ENCODE data around the gene SPEG.

The SPEG gene

GRCh38 chr2:219509780-219510511, 75.3 kb downstream of the SPEG start:
- FAIRE-seq: no peak

GRCh38 chr2:219510512-219511135, 76.0 kb downstream of the SPEG start:
- FAIRE-seq: no peak
- DNase-seq (ENCODE audit: low spot score): no peak

More at GRCh38 chr2:219509780-219510511, 75.3 kb downstream of the SPEG start:
- no peak for DNase-seq (ENCODE audit: low spot score)

- DNase-seq (ENCODE audit: low spot score): no peak
Measured at GRCh38 chr2:219511547-219512325, 77.1 kb downstream of the SPEG start.

GRCh38 chr2:219512524-219513216, 78.0 kb downstream of the SPEG start:
- FAIRE-seq (no peak), DNase-seq (ENCODE audit: low spot score) (no peak)

More at GRCh38 chr2:219511547-219512325, 77.1 kb downstream of the SPEG start:
- FAIRE-seq: no peak

GRCh38 chr2:219513787-219514186, 79.1 kb downstream of the SPEG start:
- no peak for DNase-seq (ENCODE audit: low spot score)
- FAIRE-seq: no peak

GRCh38 chr2:219514196-219514761, 79.6 kb downstream of the SPEG start, which contains the start of gene ASIC4:
TSS of gene ASIC4 (plus strand) at chr2:219514482. CDS start at chr2:219514725, 243 bp downstream.
- DNase-seq (ENCODE audit: low spot score) (no peak), FAIRE-seq (no peak)

GRCh38 chr2:219514836-219515235, 80.2 kb downstream of the SPEG start:
- no peak for FAIRE-seq

GRCh38 chr2:219515874-219516629, 81.4 kb downstream of the SPEG start:
- DNase-seq (ENCODE audit: low spot score) (no peak), FAIRE-seq (no peak)

More at GRCh38 chr2:219514836-219515235, 80.2 kb downstream of the SPEG start:
- DNase-seq (ENCODE audit: low spot score): no peak

- DNase-seq (ENCODE audit: low spot score): no peak
Measured at GRCh38 chr2:219516888-219517287, 82.2 kb downstream of the SPEG start.

GRCh38 chr2:219517954-219518778, 83.5 kb downstream of the SPEG start:
- no peak for FAIRE-seq
- DNase-seq (ENCODE audit: low spot score): no peak

More at GRCh38 chr2:219516888-219517287, 82.2 kb downstream of the SPEG start:
- FAIRE-seq: no peak

GRCh38 chr2:219519526-219519916, 84.9 kb downstream of the SPEG start:
- DNase-seq (ENCODE audit: low spot score): no peak
- no peak for FAIRE-seq

- FAIRE-seq: no peak
- DNase-seq (ENCODE audit: low spot score): no peak
Measured at GRCh38 chr2:219520079-219520478, 85.4 kb downstream of the SPEG start.

GRCh38 chr2:219521066-219521880, 86.6 kb downstream of the SPEG start:
- FAIRE-seq (no peak), DNase-seq (ENCODE audit: low spot score) (peak; percentile 24)

- FAIRE-seq (no peak), DNase-seq (ENCODE audit: low spot score) (peak; percentile 43)
Measured at GRCh38 chr2:219522111-219523030, 87.7 kb downstream of the SPEG start.

- DNase-seq (ENCODE audit: low spot score): no peak
- FAIRE-seq: no peak
Measured at GRCh38 chr2:219523031-219523671, 88.5 kb downstream of the SPEG start.

GRCh38 chr2:219524817-219525216, 90.2 kb downstream of the SPEG start:
- DNase-seq (ENCODE audit: low spot score) (no peak), FAIRE-seq (no peak)
